ENCODE measurements around the gene SOX15.
A peak's percentile ranks its signal among the peaks of the same experiment; 100 is the strongest.

The SOX15 gene

GRCh38 chr17:7589891-7590691 is at the start of gene SOX15:
TSS of gene SOX15 (minus strand) at chr17:7590094. CDS start at chr17:7589676, 418 bp downstream.
- peak within 1 kb of the TSS; percentile 39 for H3K4me3 ChIP-seq (ENCODE audit: low read length)
- no peak for TF ChIP-seq CTCF (conservative IDR thresholded peaks at IDR 0.05; ENCODE audit: low read depth, low read length)
- DNase-seq (ENCODE audit: low read depth) = no peak

GRCh38 chr17:7636163-7636562 is 46.3 kb upstream of the SOX15 start:
- no peak for DNase-seq (ENCODE audit: low read depth)
- no peak overlapping the region for H3K4me3 ChIP-seq (ENCODE audit: low read length)
- TF ChIP-seq CTCF (conservative IDR thresholded peaks at IDR 0.05; ENCODE audit: low read depth, low read length) = no peak

GRCh38 chr17:7634384-7634783 is 44.5 kb upstream of the SOX15 start:
- DNase-seq (ENCODE audit: low read depth) = no peak
- TF ChIP-seq CTCF (conservative IDR thresholded peaks at IDR 0.05; ENCODE audit: low read depth, low read length) = peak; percentile 85

GRCh38 chr17:7633093-7633492 is 43.2 kb upstream of the SOX15 start:
- no peak for DNase-seq (ENCODE audit: low read depth)
- no peak for TF ChIP-seq CTCF (conservative IDR thresholded peaks at IDR 0.05; ENCODE audit: low read depth, low read length)
- no peak overlapping the region for H3K4me3 ChIP-seq (ENCODE audit: low read length)

More at GRCh38 chr17:7634384-7634783, 44.5 kb upstream of the SOX15 start:
- H3K4me3 ChIP-seq (ENCODE audit: low read length) = no peak overlapping the region

GRCh38 chr17:7632492-7632894 is 42.6 kb upstream of the SOX15 start:
- no peak overlapping the region for H3K4me3 ChIP-seq (ENCODE audit: low read length)
- TF ChIP-seq CTCF (conservative IDR thresholded peaks at IDR 0.05; ENCODE audit: low read depth, low read length) = peak; percentile 62
- DNase-seq (ENCODE audit: low read depth) = no peak

GRCh38 chr17:7631398-7632380 is 41.8 kb upstream of the SOX15 start:
- H3K4me3 ChIP-seq (ENCODE audit: low read length) = no peak overlapping the region
- no peak for DNase-seq (ENCODE audit: low read depth)
- no peak for TF ChIP-seq CTCF (conservative IDR thresholded peaks at IDR 0.05; ENCODE audit: low read depth, low read length)

Measured in retinal pigment epithelial cell (primary cell).